ENCODE data around the gene LCN2. TPM values are rescaled to one million over a fixed set of nuclear protein-coding genes. Genes with fewer than 3 reads are reported as not detected.
"Not testable (repeated sequence)": the region's sequence is repeated elsewhere in the genome, so short reads cannot be mapped to it uniquely, and the experiment has no call there.

Gene LCN2
- total RNA-seq, 2 donors from 2014 or later = not detected

DNA sequence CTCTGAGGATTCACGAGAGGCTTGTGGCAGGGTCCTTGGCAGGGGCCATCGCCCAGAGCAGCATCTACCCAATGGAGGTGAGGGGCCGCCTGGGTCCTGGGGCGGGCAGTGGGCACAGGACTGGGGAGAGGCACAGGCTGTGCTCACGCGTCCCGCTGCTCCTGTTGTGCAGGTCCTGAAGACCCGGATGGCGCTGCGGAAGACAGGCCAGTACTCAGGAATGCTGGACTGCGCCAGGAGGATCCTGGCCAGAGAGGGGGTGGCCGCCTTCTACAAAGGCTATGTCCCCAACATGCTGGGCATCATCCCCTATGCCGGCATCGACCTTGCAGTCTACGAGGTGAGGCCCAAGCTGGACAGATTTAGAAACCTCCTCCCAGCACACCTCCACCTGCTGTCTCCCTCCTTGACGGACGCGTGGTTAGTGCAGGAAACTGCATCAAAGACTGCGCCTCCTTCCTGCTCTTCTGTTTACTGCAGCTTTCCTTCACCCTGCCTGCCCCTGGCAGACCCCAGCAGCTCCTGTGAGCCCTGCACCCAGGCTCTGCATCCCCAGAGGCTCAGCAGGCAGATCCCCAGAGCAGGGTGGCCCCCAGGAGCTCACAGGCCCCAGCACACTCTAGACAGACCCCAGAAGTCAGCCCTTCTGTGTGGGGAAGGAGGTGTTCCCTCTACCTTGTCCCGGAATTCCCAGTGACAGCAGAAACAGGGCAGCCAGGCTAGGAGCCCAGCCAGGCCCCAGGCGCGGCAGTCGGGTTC lies 42.9 kb upstream of the LCN2 start:
- peak overlapping the region in 1 of 2 donors; percentile 60 for H3K27ac ChIP-seq
- no peak for DNase-seq (ENCODE audit: low spot score)
- no peaks in the 10 kb centered on the region for H3K9me3 ChIP-seq
- H3K4me1 ChIP-seq = peaks cover 0 to 44% of the 10 kb centered on the region in 2 donors
- H3K4me3 ChIP-seq = no peak overlapping the region
- TF ChIP-seq, protein P1, sequence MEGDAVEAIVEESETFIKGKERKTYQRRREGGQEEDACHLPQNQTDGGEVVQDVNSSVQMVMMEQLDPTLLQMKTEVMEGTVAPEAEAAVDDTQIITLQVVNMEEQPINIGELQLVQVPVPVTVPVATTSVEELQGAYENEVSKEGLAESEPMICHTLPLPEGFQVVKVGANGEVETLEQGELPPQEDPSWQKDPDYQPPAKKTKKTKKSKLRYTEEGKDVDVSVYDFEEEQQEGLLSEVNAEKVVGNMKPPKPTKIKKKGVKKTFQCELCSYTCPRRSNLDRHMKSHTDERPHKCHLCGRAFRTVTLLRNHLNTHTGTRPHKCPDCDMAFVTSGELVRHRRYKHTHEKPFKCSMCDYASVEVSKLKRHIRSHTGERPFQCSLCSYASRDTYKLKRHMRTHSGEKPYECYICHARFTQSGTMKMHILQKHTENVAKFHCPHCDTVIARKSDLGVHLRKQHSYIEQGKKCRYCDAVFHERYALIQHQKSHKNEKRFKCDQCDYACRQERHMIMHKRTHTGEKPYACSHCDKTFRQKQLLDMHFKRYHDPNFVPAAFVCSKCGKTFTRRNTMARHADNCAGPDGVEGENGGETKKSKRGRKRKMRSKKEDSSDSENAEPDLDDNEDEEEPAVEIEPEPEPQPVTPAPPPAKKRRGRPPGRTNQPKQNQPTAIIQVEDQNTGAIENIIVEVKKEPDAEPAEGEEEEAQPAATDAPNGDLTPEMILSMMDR (IDR thresholded peaks at IDR 0.05) = no peak
- no peaks in the 10 kb centered on the region for H3K27me3 ChIP-seq
- peaks cover 71% of the 10 kb centered on the region for H3K36me3 ChIP-seq

GRCh38 chr9:128106940-128107467 lies 42.2 kb upstream of the LCN2 start:
- no peak overlapping the region for H3K4me3 ChIP-seq
- peaks cover 0 to 38% of the 10 kb centered on the region in 2 donors for H3K4me1 ChIP-seq
- H3K9me3 ChIP-seq = no peaks in the 10 kb centered on the region
- H3K36me3 ChIP-seq = peaks cover 65% of the 10 kb centered on the region
- H3K27ac ChIP-seq = peak overlapping the region in 1 of 2 donors; percentile 60
- TF ChIP-seq, protein P1 (IDR thresholded peaks at IDR 0.05) = no peak
- DNase-seq (ENCODE audit: low spot score) = no peak
- no peaks in the 10 kb centered on the region for H3K27me3 ChIP-seq

GRCh38 chr9:128107468-128108268 lies 41.6 kb upstream of the LCN2 start:
- Histone ChIP-seq H3K27me3 (no peaks in the 10 kb centered on the region), H3K4me1 (peaks cover 0 to 31% of the 10 kb centered on the region in 2 donors), H3K27ac (peak overlapping the region; percentile 60 to 64), H3K36me3 (peaks cover 58% of the 10 kb centered on the region), H3K4me3 (no peak overlapping the region), H3K9me3 (no peaks in the 10 kb centered on the region)
- no peak for DNase-seq (ENCODE audit: low spot score)
- TF ChIP-seq, protein P1 (IDR thresholded peaks at IDR 0.05) = no peak

DNA sequence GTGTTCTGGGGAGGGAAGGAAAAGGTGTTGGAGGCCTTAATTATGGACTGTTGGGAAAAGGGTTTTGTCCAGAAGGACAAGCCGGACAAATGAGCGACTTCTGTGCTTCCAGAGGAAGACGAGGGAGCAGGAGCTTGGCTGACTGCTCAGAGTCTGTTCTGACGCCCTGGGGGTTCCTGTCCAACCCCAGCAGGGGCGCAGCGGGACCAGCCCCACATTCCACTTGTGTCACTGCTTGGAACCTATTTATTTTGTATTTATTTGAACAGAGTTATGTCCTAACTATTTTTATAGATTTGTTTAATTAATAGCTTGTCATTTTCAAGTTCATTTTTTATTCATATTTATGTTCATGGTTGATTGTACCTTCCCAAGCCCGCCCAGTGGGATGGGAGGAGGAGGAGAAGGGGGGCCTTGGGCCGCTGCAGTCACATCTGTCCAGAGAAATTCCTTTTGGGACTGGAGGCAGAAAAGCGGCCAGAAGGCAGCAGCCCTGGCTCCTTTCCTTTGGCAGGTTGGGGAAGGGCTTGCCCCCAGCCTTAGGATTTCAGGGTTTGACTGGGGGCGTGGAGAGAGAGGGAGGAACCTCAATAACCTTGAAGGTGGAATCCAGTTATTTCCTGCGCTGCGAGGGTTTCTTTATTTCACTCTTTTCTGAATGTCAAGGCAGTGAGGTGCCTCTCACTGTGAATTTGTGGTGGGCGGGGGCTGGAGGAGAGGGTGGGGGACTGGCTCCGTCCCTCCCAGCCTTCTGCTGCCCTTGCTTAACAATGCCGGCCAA lies 40.8 kb upstream of the LCN2 start:
- TF ChIP-seq, protein P1 (IDR thresholded peaks at IDR 0.05) = no peak
- H3K4me1 ChIP-seq = peaks cover 0 to 25% of the 10 kb centered on the region in 2 donors
- no peak overlapping the region for H3K4me3 ChIP-seq
- H3K9me3 ChIP-seq = no peaks in the 10 kb centered on the region
- no peaks in the 10 kb centered on the region for H3K27me3 ChIP-seq
- no peak for DNase-seq (ENCODE audit: low spot score)
- H3K36me3 ChIP-seq = peaks cover 50% of the 10 kb centered on the region
- peak overlapping the region; percentile 60 to 64 for H3K27ac ChIP-seq

DNA sequence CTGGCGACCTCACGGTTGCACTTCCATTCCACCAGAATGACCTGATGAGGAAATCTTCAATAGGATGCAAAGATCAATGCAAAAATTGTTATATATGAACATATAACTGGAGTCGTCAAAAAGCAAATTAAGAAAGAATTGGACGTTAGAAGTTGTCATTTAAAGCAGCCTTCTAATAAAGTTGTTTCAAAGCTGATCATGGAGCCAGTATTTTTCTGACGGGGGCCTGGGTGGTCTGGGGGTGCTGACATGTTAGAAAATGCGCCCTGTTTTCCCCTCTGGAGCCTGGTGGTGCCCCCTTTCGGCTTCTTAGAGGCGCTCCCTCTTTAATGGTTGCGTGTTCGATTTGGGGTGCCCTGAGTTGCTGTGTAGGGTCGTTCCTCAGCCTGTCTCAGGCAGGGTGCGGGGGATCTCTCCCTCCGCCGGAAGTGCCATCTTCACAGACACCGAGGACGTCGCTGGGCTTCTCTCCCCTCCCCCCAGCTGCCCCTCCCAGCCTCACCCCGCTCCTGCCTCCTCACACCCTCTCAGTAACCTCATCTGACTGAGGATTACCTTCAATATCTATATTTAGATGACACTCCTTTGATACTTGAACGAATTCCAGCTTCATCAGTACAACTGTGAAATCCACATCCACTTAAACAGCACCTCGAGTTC lies 40.1 kb upstream of the LCN2 start:
- peak overlapping the region; percentile 63 to 64 for H3K27ac ChIP-seq
- TF ChIP-seq, protein P1 (IDR thresholded peaks at IDR 0.05) = no peak
- H3K4me1 ChIP-seq = peaks cover 0 to 18% of the 10 kb centered on the region in 2 donors
- H3K4me3 ChIP-seq = no peak overlapping the region
- H3K9me3 ChIP-seq = no peaks in the 10 kb centered on the region
- H3K36me3 ChIP-seq = peaks cover 50% of the 10 kb centered on the region
- no peak for DNase-seq (ENCODE audit: low spot score)
- no peaks in the 10 kb centered on the region for H3K27me3 ChIP-seq

- DNase-seq (ENCODE audit: low spot score); H3K27me3 ChIP-seq; H3K9me3 ChIP-seq; H3K27ac ChIP-seq; H3K4me3 ChIP-seq: not testable (repeated sequence)
- Histone ChIP-seq H3K36me3 (peaks cover 39% of the 10 kb centered on the region), H3K4me1 (peaks cover 0 to 14% of the 10 kb centered on the region in 2 donors)
Observed at GRCh38 chr9:128111726-128112125, 37.5 kb upstream of the LCN2 start.

All from right atrium auricular region (tissue), 2 donors.